LNCAP (cell line): ENCODE results near the gene ITPRIP.

Source experiments
- TF ChIP-seq, protein P1 (sequence below): fragments of 450-650 bp; IDR thresholded peaks from 2 replicates; pipeline ENCODE4 v1.5.1; 2017; ENCODE audit warnings: mild to moderate bottlenecking

ITPRIP gene

DNA sequence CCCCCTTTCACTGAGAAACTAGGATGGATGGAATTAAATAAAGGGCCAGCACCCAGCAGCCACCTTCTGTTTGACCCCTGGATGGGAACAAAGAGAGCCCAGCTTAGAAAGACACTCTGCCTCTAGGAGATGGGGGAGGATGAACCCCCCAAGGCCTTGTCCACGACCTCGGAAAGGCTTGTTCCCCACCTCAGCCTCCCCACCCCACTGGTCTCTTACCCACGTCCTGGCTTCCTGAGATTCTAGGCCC is 9.7 kb downstream of the ITPRIP start:
- TF ChIP-seq, protein P1, sequence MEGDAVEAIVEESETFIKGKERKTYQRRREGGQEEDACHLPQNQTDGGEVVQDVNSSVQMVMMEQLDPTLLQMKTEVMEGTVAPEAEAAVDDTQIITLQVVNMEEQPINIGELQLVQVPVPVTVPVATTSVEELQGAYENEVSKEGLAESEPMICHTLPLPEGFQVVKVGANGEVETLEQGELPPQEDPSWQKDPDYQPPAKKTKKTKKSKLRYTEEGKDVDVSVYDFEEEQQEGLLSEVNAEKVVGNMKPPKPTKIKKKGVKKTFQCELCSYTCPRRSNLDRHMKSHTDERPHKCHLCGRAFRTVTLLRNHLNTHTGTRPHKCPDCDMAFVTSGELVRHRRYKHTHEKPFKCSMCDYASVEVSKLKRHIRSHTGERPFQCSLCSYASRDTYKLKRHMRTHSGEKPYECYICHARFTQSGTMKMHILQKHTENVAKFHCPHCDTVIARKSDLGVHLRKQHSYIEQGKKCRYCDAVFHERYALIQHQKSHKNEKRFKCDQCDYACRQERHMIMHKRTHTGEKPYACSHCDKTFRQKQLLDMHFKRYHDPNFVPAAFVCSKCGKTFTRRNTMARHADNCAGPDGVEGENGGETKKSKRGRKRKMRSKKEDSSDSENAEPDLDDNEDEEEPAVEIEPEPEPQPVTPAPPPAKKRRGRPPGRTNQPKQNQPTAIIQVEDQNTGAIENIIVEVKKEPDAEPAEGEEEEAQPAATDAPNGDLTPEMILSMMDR = no peak

DNA sequence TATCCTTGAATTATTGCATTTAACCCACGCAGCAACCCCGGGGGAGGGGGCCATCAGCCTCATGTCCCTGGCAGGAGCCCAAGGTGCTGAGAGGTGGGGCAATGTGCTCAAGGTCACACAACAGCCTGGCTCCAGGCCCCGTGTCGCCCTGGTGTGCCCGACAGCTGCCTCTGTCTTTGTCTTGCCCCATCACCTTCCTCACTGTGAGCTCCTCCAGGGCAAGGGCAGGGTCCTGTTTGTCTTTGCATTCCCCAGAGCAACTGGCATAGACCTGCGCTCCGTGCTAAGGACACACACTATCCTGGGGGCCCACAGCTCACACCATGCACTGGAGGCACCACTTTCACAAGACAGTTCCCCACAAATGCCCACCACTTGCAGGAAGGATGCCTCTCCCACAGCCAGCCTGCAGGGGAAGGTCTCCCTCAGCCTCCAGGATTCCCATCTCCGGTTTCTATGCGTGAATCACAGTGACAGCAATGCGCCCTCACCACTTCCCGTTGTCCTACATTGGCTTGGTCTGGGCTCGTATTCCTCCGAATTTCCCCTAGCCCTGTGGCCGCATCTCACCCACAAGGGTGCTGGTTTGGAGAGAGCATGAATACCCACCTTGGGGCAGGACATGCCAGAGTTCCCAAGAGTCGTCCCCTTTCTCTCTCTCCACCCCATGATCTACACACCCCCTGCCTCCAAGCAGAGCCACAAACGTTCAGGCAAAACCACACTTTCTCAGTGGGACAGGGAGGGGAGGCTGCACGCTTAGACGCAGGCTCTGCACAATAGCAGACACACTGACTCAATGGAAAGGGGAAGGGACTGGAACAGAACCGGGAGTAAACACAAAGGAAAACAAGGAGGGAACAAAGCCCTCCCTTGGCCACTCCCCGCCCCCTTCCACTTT is 10.3 kb downstream of the ITPRIP start:
- TF ChIP-seq, protein P1 = no peak

DNA sequence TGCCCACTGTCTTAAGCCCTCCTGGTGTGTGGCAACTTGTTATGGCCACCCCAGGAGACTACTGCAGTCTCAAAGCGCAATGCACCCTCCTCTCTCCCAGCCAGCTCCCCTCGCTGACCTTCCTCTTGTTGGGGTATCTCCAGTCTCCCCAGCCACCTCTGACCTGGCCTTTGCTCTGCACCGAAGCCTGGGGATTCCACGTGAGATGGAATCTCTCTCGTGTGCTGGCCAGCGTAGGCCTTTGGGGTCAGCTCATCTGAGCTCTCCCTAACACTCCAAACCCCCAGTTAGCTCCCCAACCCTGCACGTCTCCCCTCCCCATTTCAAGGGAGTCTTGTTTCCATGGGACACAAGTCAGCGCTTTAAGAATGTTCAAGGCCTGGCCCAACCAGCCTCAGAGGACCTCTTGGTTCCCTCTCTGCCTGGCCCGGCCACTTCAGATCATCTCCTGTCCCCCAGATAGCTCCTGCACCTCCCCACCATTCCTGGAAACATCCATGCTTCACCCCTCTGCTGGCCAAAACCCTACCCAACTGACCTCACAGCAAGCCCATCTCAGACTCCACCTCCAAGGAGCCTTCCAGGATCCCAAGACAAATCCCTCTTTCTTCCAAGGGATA is 11.2 kb downstream of the ITPRIP start:
- TF ChIP-seq, protein P1 = no peak

DNA sequence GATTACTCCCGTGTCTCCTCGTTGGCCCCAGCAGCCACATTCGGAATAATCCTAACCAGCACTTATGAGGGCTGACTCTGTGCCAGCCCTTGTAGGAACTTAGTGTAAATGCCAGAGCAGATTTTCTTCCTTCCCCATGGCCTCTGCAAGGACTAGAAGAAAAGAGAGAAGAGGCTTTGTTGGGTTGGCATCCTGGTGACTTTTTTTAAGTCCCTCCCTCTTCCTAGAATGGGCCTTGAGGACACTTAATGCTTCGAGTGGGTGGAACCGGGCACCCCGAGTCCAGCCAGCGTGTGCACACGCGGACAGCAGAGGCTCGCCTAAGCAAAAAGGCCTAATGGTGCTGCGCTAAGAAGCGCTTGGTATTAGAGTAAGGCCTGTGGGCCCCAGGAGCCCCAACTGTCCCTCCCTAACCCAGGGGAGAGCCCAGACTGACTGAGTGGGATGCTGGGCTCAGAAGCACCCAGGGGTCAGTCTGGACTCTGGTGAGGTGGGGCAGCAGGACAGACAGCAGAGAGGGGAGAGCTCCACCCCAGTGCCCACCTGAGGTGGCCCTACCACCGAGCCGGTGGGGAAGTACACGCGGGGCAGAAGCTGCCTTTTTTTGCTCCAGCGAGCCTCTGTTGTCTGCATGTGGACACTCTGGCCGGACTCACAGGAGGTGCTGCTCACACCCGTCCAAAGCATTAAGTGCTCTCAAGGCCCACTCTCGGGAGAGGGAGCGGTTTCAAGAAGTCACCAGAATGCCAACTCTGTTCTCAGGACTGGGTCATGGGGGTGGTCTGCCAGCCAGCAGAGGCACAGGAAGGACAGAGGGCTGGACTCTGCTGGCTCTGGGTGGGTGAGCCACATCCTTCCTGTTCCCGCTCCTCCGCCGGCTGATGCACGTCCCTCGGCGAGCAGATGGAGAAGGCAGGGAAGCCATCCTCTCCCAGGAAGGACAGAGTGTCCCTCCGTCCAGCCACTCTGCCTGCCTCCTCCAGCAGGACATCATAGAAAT is 12.5 kb downstream of the ITPRIP start:
- TF ChIP-seq, protein P1 = no peak

DNA sequence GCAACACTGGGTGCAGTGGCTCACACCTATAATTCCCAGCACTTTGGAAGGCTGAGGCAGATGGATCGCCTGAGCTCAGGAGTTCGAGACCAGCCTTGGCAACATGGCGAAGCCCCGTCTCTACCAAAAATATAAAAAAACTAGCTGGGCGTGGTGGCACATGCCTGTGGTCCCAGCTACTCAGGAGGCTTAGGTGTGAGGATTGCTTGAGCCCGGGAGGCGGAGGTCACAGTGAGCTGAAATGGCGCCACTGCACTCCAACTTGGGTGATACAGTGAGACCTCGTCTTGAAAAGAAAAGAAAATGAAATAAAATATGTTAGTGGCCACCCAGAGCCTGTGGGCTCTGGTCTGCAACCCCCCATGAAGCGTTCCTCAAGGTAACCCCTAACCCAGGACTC is 13.3 kb downstream of the ITPRIP start:
- TF ChIP-seq, protein P1 = no peak

DNA sequence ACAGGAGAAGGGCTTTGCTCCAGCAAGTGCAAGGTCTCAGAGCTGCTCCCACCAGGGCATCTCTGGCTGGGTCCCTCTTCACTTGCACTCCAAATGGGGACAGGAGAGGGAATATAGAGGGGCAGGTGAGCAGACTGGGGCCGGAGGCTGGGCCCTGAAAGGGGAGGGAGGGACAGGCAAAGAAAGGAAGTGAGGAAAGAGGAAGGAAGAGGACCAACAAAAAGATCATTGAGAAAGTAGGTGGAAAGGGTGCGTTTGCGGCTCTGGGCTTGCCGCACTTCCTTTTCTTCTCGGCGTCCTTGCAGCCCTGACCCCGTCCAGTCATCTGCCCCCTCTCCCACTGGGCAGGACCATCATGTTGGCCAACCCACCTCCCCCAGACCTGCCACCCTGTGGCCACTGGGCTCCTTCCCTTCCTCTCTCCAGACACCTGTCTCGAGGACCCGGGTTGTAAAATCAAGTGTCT is 14.0 kb downstream of the ITPRIP start:
- TF ChIP-seq, protein P1 = no peak

DNA sequence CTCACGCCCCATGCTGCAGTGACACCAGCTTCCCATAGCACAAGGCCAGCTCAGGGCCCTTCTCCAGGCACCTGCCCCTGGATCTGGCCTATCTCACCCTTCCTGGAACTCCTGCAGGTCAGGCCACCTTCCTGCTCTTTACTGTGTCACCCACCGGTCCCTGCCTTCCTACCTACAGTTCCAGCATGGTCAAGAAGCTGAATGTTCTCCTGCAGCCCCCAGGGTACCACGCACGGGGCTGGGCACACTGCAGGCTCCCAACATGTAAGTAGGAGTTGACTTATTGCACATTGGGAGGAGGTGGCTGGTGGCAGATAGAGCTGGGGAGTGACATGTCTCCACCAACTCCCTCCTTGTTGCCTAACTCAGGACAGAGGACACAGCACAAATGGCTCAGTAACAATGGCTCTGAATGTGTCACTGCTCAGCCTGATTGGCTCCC is 14.5 kb downstream of the ITPRIP start:
- TF ChIP-seq, protein P1 = no peak
